SK-MEL-5 (cell line): ENCODE results near the gene FHOD3. TPM values are rescaled to one million over a fixed set of nuclear protein-coding genes. Genes with fewer than 3 reads are reported as not detected.

Source experiments
- DNase-seq: peaks from one replicate; pipeline ENCODE4 v3.0.0-alpha.2; 2016; ENCODE audit warnings: low read depth, low spot score
- in situ Hi-C: cut with HindIII; loops from 2 replicates; pipeline ENCODE4 v1.10.0; 2016; ENCODE audit warnings: low sequenced_read_pairs, high pct_unique_total_duplicates, low pct_unique_long_range_greater_than_20kb
- total RNA-seq: library from RNA; depleted of rRNA; stranded (reverse); fragments of >200 nt; shearing (Covaris generic); gene quantifications from 2 replicates; pipeline ENCODE4 v1.2.3, GENCODE V29; 2014

The FHOD3 gene
- total RNA-seq, 1 experiment from 2014 or later = 2.4 TPM

- no peak for DNase-seq
- in situ Hi-C loops = no loop called here
Observed at GRCh38 chr18:36360256-36360909, 62.9 kb downstream of the FHOD3 start.

GRCh38 chr18:36364911-36365624, 67.6 kb downstream of the FHOD3 start:
- in situ Hi-C loops = no loop called here

GRCh38 chr18:36365836-36366775, 68.6 kb downstream of the FHOD3 start:
- in situ Hi-C loops = no loop called here

More at GRCh38 chr18:36364911-36365624, 67.6 kb downstream of the FHOD3 start:
- DNase-seq = no peak

GRCh38 chr18:36366994-36367839, 69.7 kb downstream of the FHOD3 start:
- in situ Hi-C loops = no loop called here
- DNase-seq = peak; percentile 58

More at GRCh38 chr18:36365836-36366775, 68.6 kb downstream of the FHOD3 start:
- peak; percentile 4 for DNase-seq

GRCh38 chr18:36368889-36369288, 71.4 kb downstream of the FHOD3 start:
- in situ Hi-C loops = no loop called here
- no peak for DNase-seq

- in situ Hi-C loops = no loop called here
- DNase-seq = no peak
Observed at GRCh38 chr18:36372903-36373311, 75.4 kb downstream of the FHOD3 start.

GRCh38 chr18:36374262-36374661, 76.7 kb downstream of the FHOD3 start:
- in situ Hi-C loops = no loop called here
- no peak for DNase-seq

- DNase-seq = no peak
- in situ Hi-C loops = no loop called here
Observed at GRCh38 chr18:36375118-36375517, 77.6 kb downstream of the FHOD3 start.

GRCh38 chr18:36376361-36376760, 78.8 kb downstream of the FHOD3 start:
- in situ Hi-C loops = no loop called here
- no peak for DNase-seq

GRCh38 chr18:36377626-36378025, 80.1 kb downstream of the FHOD3 start:
- DNase-seq = no peak
- in situ Hi-C loops = no loop called here

- in situ Hi-C loops = no loop called here
Observed at GRCh38 chr18:36378205-36378604, 80.7 kb downstream of the FHOD3 start.

GRCh38 chr18:36379435-36379984, 82.0 kb downstream of the FHOD3 start:
- in situ Hi-C loops = no loop called here
- DNase-seq = no peak

More at GRCh38 chr18:36378205-36378604, 80.7 kb downstream of the FHOD3 start:
- no peak for DNase-seq

- DNase-seq = no peak
- in situ Hi-C loops = no loop called here
Observed at GRCh38 chr18:36380173-36380827, 82.8 kb downstream of the FHOD3 start.

GRCh38 chr18:36381075-36381474, 83.6 kb downstream of the FHOD3 start:
- DNase-seq = no peak
- in situ Hi-C loops = no loop called here

GRCh38 chr18:36382854-36383253, 85.3 kb downstream of the FHOD3 start:
- no peak for DNase-seq
- in situ Hi-C loops = no loop called here

GRCh38 chr18:36386150-36386920, 88.8 kb downstream of the FHOD3 start:
- DNase-seq = no peak
- in situ Hi-C loops = no loop called here
